AG08395 (cell line): ENCODE data around the gene PPP1CA.

Source experiments
- DNase-seq: peaks from one replicate; pipeline ENCODE4 v3.0.0; 2012; ENCODE audit warnings: mixed read lengths, low spot score

Gene PPP1CA

DNA sequence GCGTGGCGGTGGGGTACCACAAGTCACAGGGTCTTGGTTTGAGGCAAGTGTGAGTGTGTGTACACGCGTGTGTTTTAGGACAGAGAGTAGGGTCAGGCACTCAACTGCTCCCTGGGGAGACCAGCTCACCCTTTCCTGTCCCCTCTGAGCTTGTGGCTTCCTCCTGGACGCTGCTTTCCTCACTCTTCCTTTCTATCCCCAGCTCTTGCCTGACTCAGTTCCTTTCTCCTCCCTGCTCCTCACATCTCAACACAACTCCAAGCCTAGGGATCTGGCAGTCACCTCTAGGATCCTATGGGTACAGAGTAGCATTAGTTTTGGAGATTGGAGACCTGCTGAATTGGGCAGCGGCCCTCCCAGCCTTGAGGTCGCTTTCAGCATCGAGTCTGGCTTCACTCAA is 32.4 kb downstream of the PPP1CA start:
- no peak for DNase-seq

- no peak for DNase-seq
These were observed 33.0 kb downstream of the PPP1CA start for GRCh38 chr11:67368621-67369020.

- DNase-seq = no peak
These were observed 33.9 kb downstream of the PPP1CA start for GRCh38 chr11:67367761-67368227.

GRCh38 chr11:67366961-67367760 is 34.5 kb downstream of the PPP1CA start:
- no peak for DNase-seq

GRCh38 chr11:67366546-67366945 is 35.1 kb downstream of the PPP1CA start:
- no peak for DNase-seq

DNA sequence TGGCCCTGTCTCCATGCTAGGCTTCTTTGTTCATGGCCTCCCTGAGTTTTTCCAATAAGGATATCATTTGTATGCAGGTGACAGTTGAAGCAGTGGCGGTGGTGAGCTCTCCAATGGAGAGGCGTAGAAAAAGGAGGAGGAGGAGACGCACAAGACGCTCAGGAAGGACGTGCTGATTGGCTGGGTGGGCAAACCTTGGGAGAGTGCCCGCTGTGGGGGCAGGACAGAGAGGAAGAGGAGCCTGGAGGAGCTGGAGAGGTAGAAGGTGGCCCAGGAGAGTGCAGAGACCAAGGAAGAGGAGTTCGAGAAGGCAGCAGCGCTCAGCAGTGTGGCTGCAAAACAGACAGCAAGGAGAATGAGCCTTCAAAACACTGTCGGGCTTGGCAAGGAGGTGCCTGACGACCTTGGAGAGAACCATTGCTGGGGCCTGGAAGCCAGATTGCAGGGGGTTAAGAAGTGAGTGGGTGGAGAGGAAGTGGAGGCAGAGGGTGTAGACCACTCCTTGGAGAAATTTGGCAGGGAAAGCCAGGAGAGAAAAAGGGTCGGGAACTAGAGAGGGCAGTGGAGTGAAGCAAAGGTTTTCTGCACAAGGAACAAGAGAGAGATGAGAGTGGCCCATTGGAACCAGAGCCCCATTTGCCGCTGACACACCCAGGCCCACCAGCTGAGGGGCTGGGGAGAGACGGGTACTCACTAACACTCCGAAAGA is 35.8 kb downstream of the PPP1CA start:
- DNase-seq = no peak

DNA sequence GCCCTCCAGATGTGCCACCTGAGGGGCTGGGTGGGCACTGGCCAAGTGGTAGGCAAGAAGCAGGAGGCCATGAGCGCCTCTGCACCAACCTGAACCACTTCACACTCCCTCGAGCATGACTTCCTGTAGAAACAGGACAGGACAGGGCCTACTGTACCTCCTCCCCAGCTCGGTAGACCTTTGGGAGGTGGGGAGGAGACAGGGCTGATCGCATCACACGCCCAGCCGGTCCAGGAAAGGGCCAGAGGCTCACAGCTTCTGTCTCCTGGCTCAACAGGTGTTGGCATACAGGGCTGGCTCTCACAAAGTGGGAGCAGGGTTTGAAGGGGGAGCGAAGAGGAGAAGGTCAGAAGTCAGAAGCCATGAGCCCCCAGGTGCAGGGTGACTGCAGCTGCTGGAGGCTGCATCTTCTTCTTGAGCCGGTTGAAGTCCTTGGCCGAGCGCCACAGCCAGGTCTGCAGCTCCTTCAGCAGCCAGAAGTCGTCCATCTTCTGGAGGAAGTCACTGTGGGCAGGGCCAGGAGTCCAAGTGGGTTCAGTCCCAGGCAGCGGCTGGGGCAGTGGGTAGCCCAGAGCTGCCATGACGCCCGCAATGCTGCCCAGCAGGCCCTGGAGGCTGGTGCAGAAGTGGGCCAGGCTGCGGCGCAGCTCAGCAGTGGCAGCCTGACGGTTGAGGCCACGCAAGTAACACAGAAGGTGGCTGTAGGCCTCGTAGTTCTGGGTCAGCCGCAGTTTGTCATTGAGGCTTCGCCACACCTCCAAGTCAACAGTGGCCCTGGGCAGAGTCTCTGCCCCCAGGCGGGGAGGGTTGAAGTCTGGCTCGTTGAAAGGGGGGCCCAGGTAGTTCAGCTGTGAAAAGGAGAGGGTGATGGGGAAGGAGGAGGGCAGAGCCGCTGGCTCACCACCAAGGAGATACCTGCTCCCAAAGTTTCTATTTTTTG is 36.6 kb downstream of the PPP1CA start:
- no peak for DNase-seq

- no peak for DNase-seq
These were observed 37.5 kb downstream of the PPP1CA start for GRCh38 chr11:67364169-67364568.

DNA sequence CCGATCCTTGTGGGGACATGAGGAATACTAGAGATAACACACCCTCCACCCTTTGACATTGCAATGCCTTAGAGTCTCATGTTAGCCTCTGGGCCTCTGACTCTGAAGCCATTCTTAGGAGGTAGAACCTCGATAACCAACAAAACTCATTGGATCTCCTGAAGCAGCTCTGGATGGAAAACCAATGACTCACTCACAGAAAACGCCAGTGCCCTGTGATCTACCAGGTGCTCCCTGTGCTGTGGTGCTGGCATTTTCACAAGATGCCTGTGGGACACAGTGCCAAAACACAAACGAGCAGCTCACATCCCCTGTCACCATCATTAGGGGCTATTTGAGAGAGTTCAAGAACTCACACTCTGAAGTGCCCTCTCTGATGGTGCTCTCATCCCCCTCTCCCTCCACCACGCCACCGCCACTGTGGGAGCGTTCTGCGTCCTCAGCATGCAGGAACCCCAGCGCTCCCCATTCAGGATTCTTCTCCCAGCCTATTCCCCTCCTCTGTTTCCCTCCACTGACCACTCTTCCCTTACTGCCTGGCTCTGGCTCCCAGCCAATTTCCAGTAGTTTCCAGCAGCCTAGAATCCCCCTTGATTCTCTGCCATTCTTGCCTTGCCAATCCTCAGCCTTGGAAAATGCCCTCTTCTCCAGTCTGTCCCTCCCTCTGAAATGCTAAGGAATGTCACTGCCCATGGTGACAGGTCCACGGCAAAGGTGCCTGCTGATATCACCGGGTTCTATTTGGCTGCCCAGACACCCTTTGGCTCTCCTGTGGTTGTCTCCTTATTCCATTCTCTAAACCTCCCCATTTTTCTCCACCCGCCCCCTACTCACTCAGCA is 43.6 kb downstream of the PPP1CA start:
- DNase-seq = peak; percentile 46

GRCh38 chr11:67356864-67357561 is 44.6 kb downstream of the PPP1CA start:
- peak; percentile 67 for DNase-seq

DNA sequence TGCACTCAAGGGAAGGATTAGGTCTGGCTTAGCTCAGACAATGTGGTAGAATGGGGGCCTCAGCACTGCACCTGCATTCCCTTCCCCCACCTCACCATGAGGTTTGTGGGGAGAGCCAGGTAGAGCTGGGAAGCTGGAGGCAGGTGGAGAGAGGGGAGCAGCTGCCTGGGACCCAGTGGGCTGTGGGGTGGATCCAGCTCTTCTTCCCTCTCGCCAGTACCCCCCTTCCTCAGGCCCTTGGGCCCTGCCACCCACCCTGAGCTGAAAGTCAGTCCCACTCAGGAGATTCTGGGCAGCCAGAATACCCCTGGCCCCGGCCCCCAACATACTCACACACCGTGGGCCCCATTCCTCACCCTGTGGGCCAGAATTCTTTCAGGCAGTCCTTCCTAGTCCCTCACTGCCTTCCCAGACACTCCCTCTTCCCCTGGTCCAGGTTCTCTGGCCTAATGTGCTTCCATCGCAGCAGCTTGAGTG is 45.2 kb downstream of the PPP1CA start:
- no peak for DNase-seq

DNA sequence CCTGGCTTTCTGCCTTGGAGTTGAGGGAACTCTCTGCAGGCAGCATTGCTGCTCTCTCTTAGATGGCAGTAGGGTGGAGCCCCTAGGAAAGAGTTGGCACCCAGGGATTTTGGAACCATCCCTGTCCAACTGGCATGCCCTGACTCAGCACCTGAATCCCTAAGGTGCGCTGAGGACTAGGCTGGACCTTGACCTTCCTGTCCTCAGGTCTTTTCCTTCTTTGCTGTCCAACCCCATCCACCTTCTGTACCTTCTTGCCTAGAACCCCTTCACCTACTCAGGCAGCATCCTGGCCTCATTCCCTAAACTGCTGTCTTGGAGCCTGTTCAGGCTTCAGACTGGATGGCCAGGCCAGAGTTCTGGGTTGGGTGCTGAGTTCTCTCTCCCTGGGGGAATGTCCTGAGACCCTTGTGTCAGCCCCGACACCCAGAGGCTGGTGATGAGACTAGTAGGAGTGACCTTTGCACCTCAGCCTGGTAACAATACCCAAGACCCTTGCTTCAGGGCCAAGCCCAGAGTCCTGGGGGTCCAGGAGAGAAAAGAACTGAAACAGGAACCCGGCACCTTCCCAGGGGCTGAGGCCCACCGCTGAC is 45.8 kb downstream of the PPP1CA start:
- no peak for DNase-seq

- DNase-seq = no peak
These were observed 46.5 kb downstream of the PPP1CA start for GRCh38 chr11:67355023-67355793.

- peak; percentile 96 for DNase-seq
These were observed 47.3 kb downstream of the PPP1CA start for GRCh38 chr11:67354075-67355022.

DNA sequence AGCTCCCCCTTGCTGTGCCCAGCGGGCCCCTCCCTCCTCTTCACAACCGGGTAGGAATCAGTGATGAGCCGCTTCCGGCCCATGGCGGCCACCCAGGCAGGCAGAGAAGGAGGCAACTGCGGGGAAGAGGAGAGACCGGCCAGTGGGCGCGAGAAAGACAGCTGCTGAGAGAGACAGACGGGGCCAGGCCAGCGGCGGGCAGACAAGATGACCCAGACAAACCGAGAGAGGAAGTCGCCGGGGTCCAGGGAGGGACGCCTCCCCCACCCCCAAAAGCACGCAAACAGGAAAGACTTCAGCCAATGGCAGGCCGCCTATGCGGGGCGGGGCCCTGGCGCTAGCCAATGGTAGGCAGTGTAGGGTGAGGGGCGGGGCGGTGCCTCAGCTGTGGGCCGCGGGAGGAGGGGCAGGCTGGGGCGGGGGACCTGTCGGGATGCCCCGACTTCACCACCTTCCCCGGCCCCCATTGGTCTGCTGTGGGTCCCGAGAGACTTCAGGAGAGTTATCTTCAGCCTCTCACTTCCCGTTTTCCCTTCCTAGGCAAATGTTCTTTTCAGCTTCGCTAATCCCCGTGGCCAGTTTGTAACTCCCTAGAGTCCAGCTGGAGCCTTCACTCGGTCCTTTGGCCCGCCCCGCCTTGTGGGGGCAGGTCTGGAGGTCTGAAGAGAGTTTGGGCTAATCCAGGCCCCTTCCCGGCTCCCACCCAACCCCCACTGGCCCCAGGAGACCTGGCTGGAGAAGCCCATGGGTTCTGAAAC is 48.2 kb downstream of the PPP1CA start, which contains the start of gene POLD4:
TSS of gene POLD4 (minus strand) at position 230 of the 758 bp plus-strand sequence. CDS start at position 83, 147 bp downstream.
- DNase-seq = peak; percentile 97

GRCh38 chr11:67352546-67353316 is 48.9 kb downstream of the PPP1CA start:
- DNase-seq = no peak
